ENCODE data around the gene GATA2.

- TF ChIP-seq ZNF274 (IDR thresholded peaks at IDR 0.05; ENCODE audit: borderline replicate concordance, extremely low read depth, low read length): no peak
- TF ChIP-seq EP300 (IDR thresholded peaks at IDR 0.05; ENCODE audit: borderline replicate concordance in 1 of 2, low read depth in 2 of 2, low read length in 2 of 2): no peak
- TF ChIP-seq GTF2F1 (IDR thresholded peaks at IDR 0.05; ENCODE audit: borderline replicate concordance, low read depth, low read length): no peak
- no peak for TF ChIP-seq EZH2 (IDR thresholded peaks at IDR 0.05; ENCODE audit: low read depth, low read length, severe bottlenecking)
- no peak for TF ChIP-seq POLR2AphosphoS5 (IDR thresholded peaks at IDR 0.05; ENCODE audit: low read depth, low read length)
- no peak for TF ChIP-seq HDAC6 (IDR thresholded peaks at IDR 0.05; ENCODE audit: low read depth, low read length)
- no peak for TF ChIP-seq KDM5A (IDR thresholded peaks at IDR 0.05; ENCODE audit: low read length)
- TF ChIP-seq TAF1 (IDR thresholded peaks at IDR 0.05; ENCODE audit: low read depth, low read length): no peak
- TF ChIP-seq, protein P1, sequence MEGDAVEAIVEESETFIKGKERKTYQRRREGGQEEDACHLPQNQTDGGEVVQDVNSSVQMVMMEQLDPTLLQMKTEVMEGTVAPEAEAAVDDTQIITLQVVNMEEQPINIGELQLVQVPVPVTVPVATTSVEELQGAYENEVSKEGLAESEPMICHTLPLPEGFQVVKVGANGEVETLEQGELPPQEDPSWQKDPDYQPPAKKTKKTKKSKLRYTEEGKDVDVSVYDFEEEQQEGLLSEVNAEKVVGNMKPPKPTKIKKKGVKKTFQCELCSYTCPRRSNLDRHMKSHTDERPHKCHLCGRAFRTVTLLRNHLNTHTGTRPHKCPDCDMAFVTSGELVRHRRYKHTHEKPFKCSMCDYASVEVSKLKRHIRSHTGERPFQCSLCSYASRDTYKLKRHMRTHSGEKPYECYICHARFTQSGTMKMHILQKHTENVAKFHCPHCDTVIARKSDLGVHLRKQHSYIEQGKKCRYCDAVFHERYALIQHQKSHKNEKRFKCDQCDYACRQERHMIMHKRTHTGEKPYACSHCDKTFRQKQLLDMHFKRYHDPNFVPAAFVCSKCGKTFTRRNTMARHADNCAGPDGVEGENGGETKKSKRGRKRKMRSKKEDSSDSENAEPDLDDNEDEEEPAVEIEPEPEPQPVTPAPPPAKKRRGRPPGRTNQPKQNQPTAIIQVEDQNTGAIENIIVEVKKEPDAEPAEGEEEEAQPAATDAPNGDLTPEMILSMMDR (IDR thresholded peaks at IDR 0.05; ENCODE audit: control extremely low read depth in 1 of 3, insufficient read depth in 1 of 3, low read depth in 1 of 3, low read length in 3 of 3): no peak
- TF ChIP-seq POLR2A (IDR thresholded peaks at IDR 0.05; ENCODE audit: control extremely low read depth in 1 of 2, low read depth in 2 of 2, low read length in 2 of 2): no peak
- no peak for TF ChIP-seq JUN (IDR thresholded peaks at IDR 0.05; ENCODE audit: low read depth, low read length)
- no peak for TF ChIP-seq RBBP5 (IDR thresholded peaks at IDR 0.05; ENCODE audit: borderline replicate concordance, low read depth, low read length)
- no peak for TF ChIP-seq TBP (IDR thresholded peaks at IDR 0.05; ENCODE audit: low read depth, low read length)
- TF ChIP-seq RNF2 (IDR thresholded peaks at IDR 0.05; ENCODE audit: borderline replicate concordance, low read depth, low read length, missing control alignments, poor library complexity, severe bottlenecking): peak; percentile 15
Measured at GRCh38 chr3:128490650-128490914, 2.4 kb downstream of the GATA2 start.
